CD4-positive, alpha-beta T cell treated with Interleukin-4 for 1 hour (primary cell): Measurements from ENCODE around the gene DCST2.

Experiments used
- DNase-seq, 2 donors: peaks; one replicate each; pipeline ENCODE4 v3.0.0-alpha.2; 2020 to 2022

DCST2 gene

GRCh38 chr1:155033524-155033923 is at the start of gene DCST2, which contains the start of gene DCST1:
Gene DCST2, minus strand, starts transcription at chr1:155033781. Its CDS starts 80 bp downstream, at chr1:155033701.
Gene DCST1, plus strand, starts transcription at chr1:155033824. Its CDS starts 213 bp downstream, at chr1:155034037.
- no peak for DNase-seq

DNA sequence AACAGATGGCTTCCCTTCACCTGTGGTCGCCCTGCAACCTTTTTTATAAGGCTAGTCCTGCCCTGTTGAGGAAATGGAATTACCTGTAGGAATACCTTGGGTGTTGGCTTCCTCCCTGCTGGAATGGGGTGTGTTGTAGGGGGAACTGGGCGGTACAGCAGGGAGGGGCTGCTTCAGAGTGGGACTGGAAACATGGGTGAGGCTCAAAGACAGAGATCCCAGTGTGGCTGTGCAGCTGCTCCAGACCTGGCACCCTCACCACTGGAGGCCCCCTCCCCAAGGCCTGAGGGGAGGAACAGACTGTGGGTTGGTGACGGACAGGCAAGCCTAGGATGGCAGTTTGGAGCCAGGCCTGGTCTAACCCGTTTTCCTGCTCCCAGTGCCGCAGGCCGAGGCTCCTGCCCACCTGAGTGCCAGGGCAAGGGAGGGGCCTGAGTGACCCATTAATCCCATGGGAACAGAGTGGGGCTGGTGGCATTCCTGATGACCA is 49.5 kb upstream of the DCST2 start:
- no peak for DNase-seq

GRCh38 chr1:155082301-155083051 is 48.9 kb upstream of the DCST2 start:
- DNase-seq = no peak

GRCh38 chr1:155081472-155082300 is 48.1 kb upstream of the DCST2 start:
- no peak for DNase-seq

GRCh38 chr1:155080312-155081228 is 47.0 kb upstream of the DCST2 start:
- DNase-seq = peak in 1 of 2 donors; percentile 46

GRCh38 chr1:155079487-155080311 is 46.1 kb upstream of the DCST2 start:
- DNase-seq = no peak

- no peak for DNase-seq
These were observed 45.6 kb upstream of the DCST2 start for GRCh38 chr1:155079210-155079486.

DNA sequence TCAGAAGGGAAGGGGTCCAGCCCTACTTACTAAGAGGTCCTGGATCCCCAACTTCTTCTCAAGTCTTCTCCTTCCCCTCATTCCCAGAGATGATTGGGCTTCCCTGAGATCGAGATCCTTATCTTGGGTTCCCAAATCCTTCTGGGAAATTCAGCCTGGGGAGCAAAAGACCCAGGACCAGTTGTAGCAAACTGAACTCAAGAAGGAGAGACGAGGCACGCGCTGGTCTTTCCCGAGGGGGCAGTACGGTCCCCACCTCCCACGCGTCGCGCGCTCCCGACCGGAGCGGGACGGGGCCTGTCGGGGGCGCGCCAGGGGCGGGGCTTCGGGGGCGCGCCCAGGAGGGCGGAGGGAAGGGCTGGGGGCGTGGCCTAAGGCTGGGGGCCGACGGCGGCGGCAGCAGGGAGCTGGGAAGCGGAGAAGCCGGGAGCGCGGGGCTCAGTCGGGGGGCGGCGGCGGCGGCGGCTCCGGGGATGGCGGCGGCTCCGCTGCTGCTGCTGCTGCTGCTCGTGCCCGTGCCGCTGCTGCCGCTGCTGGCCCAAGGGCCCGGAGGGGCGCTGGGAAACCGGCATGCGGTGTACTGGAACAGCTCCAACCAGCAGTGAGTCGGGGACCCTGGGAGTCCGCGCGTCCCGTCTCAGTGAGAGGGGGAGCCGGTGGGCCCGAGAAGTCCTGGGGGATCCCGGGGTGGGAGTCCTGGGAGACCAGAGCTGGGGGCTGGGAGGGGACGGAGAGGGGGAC is 45.1 kb upstream of the DCST2 start, which contains the start of gene EFNA3:
EFNA3 (plus strand) TSS at position 369 of the 741 bp plus-strand sequence; CDS start at position 474, 105 bp downstream.
- peak; percentile 61 to 74 for DNase-seq

GRCh38 chr1:155077758-155078445 is 44.3 kb upstream of the DCST2 start:
- no peak for DNase-seq

DNA sequence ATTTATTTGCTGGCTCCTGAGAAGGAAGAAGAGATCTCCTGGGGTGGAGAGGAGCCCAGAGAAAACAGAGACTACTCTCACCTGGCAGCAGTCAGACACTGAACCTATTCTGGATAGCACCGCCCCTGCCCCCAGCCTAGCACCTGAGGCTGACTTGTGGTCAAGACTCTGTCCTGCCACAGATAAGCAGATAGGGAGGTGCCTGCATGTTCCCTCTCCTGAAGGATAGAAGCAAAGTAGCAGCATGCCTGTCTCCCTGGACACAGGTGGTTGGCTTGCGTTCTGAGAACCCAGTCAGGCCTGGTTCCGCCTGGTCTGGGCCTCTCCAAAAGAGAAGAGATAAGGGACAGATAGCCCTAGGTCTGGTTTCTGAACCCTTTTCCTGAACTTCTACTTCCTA is 43.8 kb upstream of the DCST2 start:
- no peak for DNase-seq

- DNase-seq = no peak
These were observed 42.8 kb upstream of the DCST2 start for GRCh38 chr1:155076371-155076770.

DNA sequence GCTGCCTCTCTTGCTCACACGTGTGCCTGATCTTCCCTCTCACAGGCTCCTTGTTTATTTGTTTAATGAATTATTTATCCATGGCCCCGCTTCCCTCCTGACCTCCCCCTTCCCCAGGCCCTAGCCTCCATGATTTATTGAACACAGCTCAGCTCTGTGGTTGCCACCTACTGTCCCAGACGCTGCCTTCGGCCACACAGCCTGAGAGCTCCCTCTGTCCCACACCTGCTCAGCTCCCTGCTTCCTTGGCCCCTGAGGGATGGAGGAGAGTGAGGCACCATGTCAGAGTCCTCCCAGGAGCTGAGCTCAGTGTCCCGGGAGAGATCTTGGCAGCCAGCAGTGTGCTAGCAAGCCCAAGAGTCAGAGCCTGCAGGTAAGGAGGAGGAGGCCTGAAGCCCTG is 42.0 kb upstream of the DCST2 start:
- no peak for DNase-seq

- DNase-seq = no peak
These were observed 40.0 kb upstream of the DCST2 start for GRCh38 chr1:155073377-155074242.

DNA sequence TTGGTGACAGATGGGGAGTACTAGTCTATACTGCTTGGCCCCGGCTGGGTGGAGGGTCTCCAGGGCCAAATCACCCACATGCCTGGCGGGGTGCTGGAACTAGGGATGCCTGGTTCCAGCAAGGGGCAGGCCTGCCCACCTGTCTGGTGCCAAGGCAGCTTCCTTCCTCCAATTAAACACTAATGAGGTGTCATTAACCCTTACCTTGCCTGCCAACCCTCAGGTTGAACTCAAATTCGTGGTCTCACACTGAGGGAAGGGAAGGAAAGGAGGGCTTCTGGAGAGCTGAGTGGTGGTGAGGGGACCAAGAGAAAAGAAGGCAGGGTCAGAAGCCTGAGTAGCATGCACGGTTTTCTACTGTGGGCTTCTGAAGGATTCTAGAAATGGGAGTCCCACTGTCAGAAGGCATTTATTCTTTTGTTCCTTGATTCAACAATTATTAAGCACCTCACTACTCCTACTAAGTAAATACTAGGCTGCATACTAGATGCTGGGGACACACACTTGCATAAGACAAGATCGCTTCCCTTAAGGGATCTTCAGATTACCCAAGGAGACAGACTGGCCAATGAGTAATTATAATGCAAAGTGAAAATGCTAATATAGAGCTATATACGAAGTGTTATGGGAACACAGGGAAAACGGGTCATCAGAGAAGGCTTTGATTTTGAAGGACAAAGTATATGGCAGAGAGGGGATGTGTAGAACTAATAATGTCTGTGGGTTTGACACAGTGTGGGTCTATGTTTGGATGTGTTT is 39.1 kb upstream of the DCST2 start:
- DNase-seq = no peak

DNA sequence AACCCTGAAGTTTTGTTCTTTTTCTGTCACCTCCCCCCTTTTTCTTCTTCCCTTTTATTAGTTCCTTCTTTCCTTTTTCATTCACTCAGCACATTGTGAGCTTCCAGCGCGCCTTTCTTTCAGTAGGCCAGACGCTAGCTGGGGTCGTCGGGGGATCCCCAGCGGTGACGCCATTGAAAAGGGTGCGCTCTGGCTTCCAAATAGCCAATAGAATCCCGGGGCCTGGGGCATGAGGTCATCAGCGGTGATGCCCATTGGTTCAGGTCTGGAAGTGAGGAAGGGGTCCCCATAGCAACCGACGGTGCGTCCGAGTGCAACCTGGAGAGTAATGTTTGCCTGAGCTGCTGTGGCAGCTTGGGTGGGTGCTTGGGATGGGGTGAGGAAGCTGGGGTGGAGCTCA is 38.1 kb upstream of the DCST2 start:
- DNase-seq = no peak

DNA sequence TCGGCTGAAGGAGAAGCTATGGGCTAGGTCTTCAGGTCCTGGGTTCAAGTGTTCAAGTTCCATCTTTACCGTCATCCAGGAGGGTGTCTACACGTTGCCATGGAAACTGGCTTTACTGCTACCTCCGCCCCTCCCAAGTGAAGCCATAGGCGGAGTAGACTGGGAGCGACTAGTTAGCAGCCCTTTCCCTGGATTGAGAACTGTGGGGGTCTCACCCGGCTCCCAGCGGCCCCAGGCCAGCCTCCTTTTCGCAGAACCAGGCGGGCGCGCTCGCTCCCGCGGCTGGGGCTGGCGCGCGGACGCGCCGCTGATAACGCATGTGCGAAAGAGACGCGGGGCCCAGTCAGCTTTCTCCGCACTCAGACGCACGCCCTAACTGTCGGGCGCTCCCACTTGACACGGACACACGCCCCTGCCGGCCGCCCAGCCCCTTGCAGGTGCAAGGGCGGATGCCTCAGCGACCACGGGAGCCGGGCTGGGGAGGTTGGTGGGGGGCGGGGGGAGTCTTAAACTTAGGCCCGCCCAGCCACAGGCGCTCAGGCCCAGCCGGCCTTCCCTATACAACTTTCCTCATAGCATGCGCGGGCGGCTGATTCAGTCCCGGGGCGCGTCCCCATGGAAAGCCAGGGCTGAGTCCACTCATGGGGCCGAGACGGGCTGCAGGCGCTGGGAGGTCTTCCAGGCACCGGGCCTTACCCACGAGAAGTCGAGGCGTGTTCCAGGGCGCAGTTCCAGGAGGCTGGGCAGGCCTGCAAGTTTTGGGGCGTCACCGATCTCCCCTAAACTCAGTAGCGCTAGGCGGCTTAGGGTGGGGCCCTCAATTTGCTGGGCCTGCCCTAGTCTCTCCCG is 37.4 kb upstream of the DCST2 start:
- peak; percentile 83 to 87 for DNase-seq

- no peak for DNase-seq
These were observed 36.6 kb upstream of the DCST2 start for GRCh38 chr1:155070158-155070621.
